ENCODE data around the gene PTCH1.
A peak's percentile ranks its signal among the peaks of the same experiment; 100 is the strongest.

The PTCH1 gene

DNA sequence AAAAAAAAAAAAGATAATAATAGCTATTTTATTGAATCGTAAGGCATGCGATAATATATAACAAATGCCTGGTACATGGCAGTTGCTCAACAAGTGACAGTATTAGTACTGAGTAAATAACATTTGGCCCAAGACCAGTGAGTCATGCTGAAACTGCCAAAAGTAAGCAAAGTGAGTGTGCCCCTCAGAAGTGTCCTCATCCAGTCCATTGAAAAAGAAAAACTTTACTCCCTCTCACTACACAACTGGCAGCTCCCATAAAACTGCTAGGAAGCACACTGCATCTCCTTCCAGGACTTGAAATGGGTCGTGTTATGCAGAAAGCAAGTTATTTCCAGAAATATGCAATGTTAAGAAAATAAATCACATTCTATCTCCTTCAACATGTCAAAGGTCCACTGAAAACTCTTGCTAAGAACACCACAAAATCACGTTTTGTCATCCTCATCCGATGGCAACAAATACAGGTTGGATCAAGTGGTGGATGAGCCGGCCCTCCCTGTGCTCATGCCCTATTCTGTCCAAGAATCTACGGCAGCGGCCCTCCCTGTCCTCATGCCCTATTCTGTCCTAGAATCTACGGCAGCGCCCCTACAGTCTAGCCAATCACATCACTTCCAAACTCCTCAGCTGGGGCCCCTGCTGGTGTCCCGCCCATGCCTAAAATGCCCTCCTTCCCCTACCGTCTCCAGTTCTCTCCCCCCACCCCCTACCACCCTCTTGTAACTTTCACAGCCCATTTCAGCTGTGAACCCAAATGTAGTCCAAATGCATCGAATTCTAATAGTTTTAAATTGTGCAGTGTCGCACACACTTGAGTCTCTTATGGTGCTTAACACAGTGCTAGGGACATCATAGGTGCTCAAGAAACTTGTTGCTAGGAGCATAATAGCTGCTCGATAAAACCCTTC, 12.5 kb downstream of the PTCH1 start:
- Histone ChIP-seq H2AFZ (ENCODE audit: low read length) (no peak overlapping the region), H3K36me3 (replicated peaks; ENCODE audit: insufficient read depth, low read length) (no peaks in the 10 kb centered on the region), H3K4me3 (ENCODE audit: low read length) (peak overlapping the region; percentile 74), H3K4me2 (ENCODE audit: low read depth, low read length) (peak overlapping the region; percentile 58), H3K79me2 (ENCODE audit: low read length) (peaks cover 87% of the 10 kb centered on the region), H3K4me1 (ENCODE audit: low read length) (peaks cover 28% of the 10 kb centered on the region), H3K9me2 (replicated peaks; ENCODE audit: insufficient read depth, low read length) (no peaks in the 10 kb centered on the region), H3K9me3 (replicated peaks; ENCODE audit: insufficient read depth, low read length) (no peaks in the 10 kb centered on the region), H3K9ac (ENCODE audit: low read length) (0 out of 2 replicates have a peak overlapping the region, but pooled peaks have one; percentile 53), H3K27me3 (replicated peaks; ENCODE audit: insufficient read depth, low read length) (no peaks in the 10 kb centered on the region), H3K27ac (ENCODE audit: low read length) (no peak overlapping the region), H4K20me1 (ENCODE audit: insufficient read depth, low read length) (no peaks in the 10 kb centered on the region), H3F3A (ENCODE audit: insufficient read depth, low read length) (peaks cover 25% of the 10 kb centered on the region)
- peak; percentile 60 for DNase-seq
- TF ChIP-seq EZH2phosphoT487 (IDR thresholded peaks at IDR 0.05; ENCODE audit: low read length), result no peak
- TF ChIP-seq EZH2 (optimal IDR thresholded peaks at IDR 0.05; ENCODE audit: low read depth, low read length), result no peak
- TF ChIP-seq, protein P1, sequence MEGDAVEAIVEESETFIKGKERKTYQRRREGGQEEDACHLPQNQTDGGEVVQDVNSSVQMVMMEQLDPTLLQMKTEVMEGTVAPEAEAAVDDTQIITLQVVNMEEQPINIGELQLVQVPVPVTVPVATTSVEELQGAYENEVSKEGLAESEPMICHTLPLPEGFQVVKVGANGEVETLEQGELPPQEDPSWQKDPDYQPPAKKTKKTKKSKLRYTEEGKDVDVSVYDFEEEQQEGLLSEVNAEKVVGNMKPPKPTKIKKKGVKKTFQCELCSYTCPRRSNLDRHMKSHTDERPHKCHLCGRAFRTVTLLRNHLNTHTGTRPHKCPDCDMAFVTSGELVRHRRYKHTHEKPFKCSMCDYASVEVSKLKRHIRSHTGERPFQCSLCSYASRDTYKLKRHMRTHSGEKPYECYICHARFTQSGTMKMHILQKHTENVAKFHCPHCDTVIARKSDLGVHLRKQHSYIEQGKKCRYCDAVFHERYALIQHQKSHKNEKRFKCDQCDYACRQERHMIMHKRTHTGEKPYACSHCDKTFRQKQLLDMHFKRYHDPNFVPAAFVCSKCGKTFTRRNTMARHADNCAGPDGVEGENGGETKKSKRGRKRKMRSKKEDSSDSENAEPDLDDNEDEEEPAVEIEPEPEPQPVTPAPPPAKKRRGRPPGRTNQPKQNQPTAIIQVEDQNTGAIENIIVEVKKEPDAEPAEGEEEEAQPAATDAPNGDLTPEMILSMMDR (IDR thresholded peaks at IDR 0.05; ENCODE audit: low read length), result peak; percentile 11; the same call in 1 of the 2 replicates

DNA sequence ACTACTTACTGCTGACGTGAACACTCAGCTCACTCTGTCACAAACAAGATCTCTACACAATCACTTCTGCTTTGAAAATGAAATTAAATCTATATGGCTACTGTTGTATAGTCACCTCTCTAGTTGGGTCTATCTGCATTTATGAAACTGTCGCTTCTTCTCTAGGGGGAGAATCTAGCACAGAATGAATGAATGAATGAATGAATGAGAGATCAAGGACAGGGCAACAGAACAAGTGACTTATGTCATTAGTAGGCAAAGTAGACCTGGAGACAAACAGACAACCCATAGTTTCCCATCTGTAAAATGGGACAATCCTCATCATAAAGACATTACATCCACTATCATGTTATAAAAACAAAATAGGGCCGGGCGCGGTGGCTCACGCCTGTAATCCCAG, 13.4 kb downstream of the PTCH1 start:
- H3K79me2 ChIP-seq (ENCODE audit: low read length), result peaks cover 92% of the 10 kb centered on the region
- peaks cover 28% of the 10 kb centered on the region for H3K4me1 ChIP-seq (ENCODE audit: low read length)
- H2AFZ ChIP-seq (ENCODE audit: low read length), result no peak overlapping the region
- TF ChIP-seq EZH2 (optimal IDR thresholded peaks at IDR 0.05; ENCODE audit: low read depth, low read length), result no peak
- TF ChIP-seq EZH2phosphoT487 (IDR thresholded peaks at IDR 0.05; ENCODE audit: low read length), result no peak
- H4K20me1 ChIP-seq (ENCODE audit: insufficient read depth, low read length), result no peaks in the 10 kb centered on the region
- H3K36me3 ChIP-seq (replicated peaks; ENCODE audit: insufficient read depth, low read length), result no peaks in the 10 kb centered on the region
- peaks cover 25% of the 10 kb centered on the region for H3F3A ChIP-seq (ENCODE audit: insufficient read depth, low read length)
- no peak for DNase-seq
- H3K4me3 ChIP-seq (ENCODE audit: low read length), result no peak overlapping the region
- no peaks in the 10 kb centered on the region for H3K27me3 ChIP-seq (replicated peaks; ENCODE audit: insufficient read depth, low read length)
- peak overlapping the region; percentile 22; the same call in 1 of the 2 replicates for H3K4me2 ChIP-seq (ENCODE audit: low read depth, low read length)
- no peaks in the 10 kb centered on the region for H3K9me2 ChIP-seq (replicated peaks; ENCODE audit: insufficient read depth, low read length)
- no peaks in the 10 kb centered on the region for H3K9me3 ChIP-seq (replicated peaks; ENCODE audit: insufficient read depth, low read length)
- H3K9ac ChIP-seq (ENCODE audit: low read length), result no peak overlapping the region
- H3K27ac ChIP-seq (ENCODE audit: low read length), result no peak overlapping the region

DNA sequence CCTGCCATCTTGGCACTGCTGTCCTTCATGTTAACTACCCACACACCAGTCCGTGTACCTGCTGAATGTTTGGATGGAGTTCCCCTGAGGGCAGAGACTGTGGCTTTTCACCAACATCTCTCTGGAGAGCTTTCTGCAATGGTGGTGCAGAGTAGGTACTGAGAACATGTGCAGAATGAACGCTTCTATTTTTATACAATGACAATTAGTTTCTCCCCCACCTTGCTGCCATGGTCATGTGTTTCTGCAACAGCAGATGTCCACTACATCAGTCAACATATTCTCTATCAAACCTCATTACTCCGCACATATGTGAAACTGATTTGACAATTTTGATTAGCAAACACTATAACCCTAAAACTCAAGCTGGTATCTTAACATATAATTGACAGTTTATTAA, 14.5 kb downstream of the PTCH1 start:
- no peak overlapping the region for H3K9ac ChIP-seq (ENCODE audit: low read length)
- H3K9me2 ChIP-seq (replicated peaks; ENCODE audit: insufficient read depth, low read length), result no peaks in the 10 kb centered on the region
- H4K20me1 ChIP-seq (ENCODE audit: insufficient read depth, low read length), result no peaks in the 10 kb centered on the region
- H3K27me3 ChIP-seq (replicated peaks; ENCODE audit: insufficient read depth, low read length), result no peaks in the 10 kb centered on the region
- no peak for TF ChIP-seq EZH2 (optimal IDR thresholded peaks at IDR 0.05; ENCODE audit: low read depth, low read length)
- TF ChIP-seq, protein P1 (IDR thresholded peaks at IDR 0.05; ENCODE audit: low read length), result no peak
- TF ChIP-seq EZH2phosphoT487 (IDR thresholded peaks at IDR 0.05; ENCODE audit: low read length), result no peak
- H3K79me2 ChIP-seq (ENCODE audit: low read length), result peaks cover 94% of the 10 kb centered on the region
- H3F3A ChIP-seq (ENCODE audit: insufficient read depth, low read length), result peaks cover 17% of the 10 kb centered on the region
- H3K27ac ChIP-seq (ENCODE audit: low read length), result peak overlapping the region; percentile 12; the same call in 1 of the 2 replicates
- H3K9me3 ChIP-seq (replicated peaks; ENCODE audit: insufficient read depth, low read length), result no peaks in the 10 kb centered on the region
- H3K4me2 ChIP-seq (ENCODE audit: low read depth, low read length), result peak overlapping the region; percentile 22; the same call in 1 of the 2 replicates
- no peak for DNase-seq
- H3K36me3 ChIP-seq (replicated peaks; ENCODE audit: insufficient read depth, low read length), result no peaks in the 10 kb centered on the region
- no peak overlapping the region for H3K4me3 ChIP-seq (ENCODE audit: low read length)
- H2AFZ ChIP-seq (ENCODE audit: low read length), result no peak overlapping the region
- peaks cover 28% of the 10 kb centered on the region for H3K4me1 ChIP-seq (ENCODE audit: low read length)
